ENCODE measurements around the gene LAMA1. TPM values are rescaled to one million over a fixed set of nuclear protein-coding genes. Genes with fewer than 3 reads are reported as not detected.

Gene LAMA1
- polyA plus RNA-seq, 1 donor from 2014 or later, result 10.3 TPM

DNA sequence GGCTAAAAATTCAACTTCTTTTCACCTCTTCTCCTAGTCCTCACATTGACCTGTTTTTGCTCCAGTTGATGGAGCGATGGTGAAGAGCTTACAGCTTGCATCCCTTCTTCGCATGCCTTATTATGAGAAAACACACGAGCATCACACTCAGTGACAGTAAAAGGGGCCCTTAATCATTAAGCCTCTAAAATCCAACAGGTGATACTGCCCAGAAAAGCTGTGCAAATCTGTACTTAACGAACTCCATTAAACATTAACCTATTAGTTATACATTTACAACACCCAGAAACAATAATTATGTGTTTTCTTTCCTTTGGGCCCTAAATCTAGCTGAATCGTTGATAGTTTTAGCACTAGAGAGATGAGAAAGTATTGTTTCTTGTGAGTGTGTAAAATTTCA lies 54.8 kb downstream of the LAMA1 start:
- Histone ChIP-seq H3K9me3 (ENCODE audit: low read length) (no peaks in the 10 kb centered on the region), H3K4me3 (ENCODE audit: low read length) (no peak overlapping the region), H3K9ac (ENCODE audit: low read length) (no peak overlapping the region), H4K20me1 (ENCODE audit: insufficient read depth) (no peaks in the 10 kb centered on the region), H3K9me2 (ENCODE audit: insufficient read depth, low read length) (no peaks in the 10 kb centered on the region), H3K36me3 (ENCODE audit: insufficient read depth, low read length) (no peaks in the 10 kb centered on the region), H2AFZ (ENCODE audit: low read depth, low read length) (no peak overlapping the region), H3K27me3 (ENCODE audit: insufficient read depth, low read depth, low read length) (no peaks in the 10 kb centered on the region), H3F3A (ENCODE audit: insufficient read depth, low read length, poor library complexity, severe bottlenecking) (no peaks in the 10 kb centered on the region), H3K4me2 (ENCODE audit: low read length) (no peak overlapping the region), H3K79me2 (replicated peaks; ENCODE audit: insufficient read depth, low read length) (no peaks in the 10 kb centered on the region), H3K27ac (ENCODE audit: low read length) (no peak overlapping the region)
- TF ChIP-seq TAF1 (IDR thresholded peaks at IDR 0.05; ENCODE audit: low read depth) (no peak), EP300 (conservative IDR thresholded peaks at IDR 0.05; ENCODE audit: poor library complexity, severe bottlenecking) (no peak), RAD21 (conservative IDR thresholded peaks at IDR 0.05) (no peak), POLR2AphosphoS5 (IDR thresholded peaks at IDR 0.05) (no peak), MXI1 (conservative IDR thresholded peaks at IDR 0.05; ENCODE audit: poor library complexity, severe bottlenecking) (no peak)

GRCh38 chr18:7062236-7062635 lies 55.4 kb downstream of the LAMA1 start:
- Histone ChIP-seq H3K79me2 (replicated peaks; ENCODE audit: insufficient read depth, low read length) (no peaks in the 10 kb centered on the region), H3K36me3 (ENCODE audit: insufficient read depth, low read length) (no peaks in the 10 kb centered on the region), H3K27ac (ENCODE audit: low read length) (no peak overlapping the region), H3K4me2 (ENCODE audit: low read length) (no peak overlapping the region), H3K9me3 (ENCODE audit: low read length) (no peaks in the 10 kb centered on the region), H3K9ac (ENCODE audit: low read length) (no peak overlapping the region), H2AFZ (ENCODE audit: low read depth, low read length) (no peak overlapping the region), H3K27me3 (ENCODE audit: insufficient read depth, low read depth, low read length) (no peaks in the 10 kb centered on the region), H3K9me2 (ENCODE audit: insufficient read depth, low read length) (no peaks in the 10 kb centered on the region), H4K20me1 (ENCODE audit: insufficient read depth) (no peaks in the 10 kb centered on the region), H3F3A (ENCODE audit: insufficient read depth, low read length, poor library complexity, severe bottlenecking) (no peaks in the 10 kb centered on the region), H3K4me3 (ENCODE audit: low read length) (no peak overlapping the region)
- TF ChIP-seq MXI1 (conservative IDR thresholded peaks at IDR 0.05; ENCODE audit: poor library complexity, severe bottlenecking) (no peak), RAD21 (conservative IDR thresholded peaks at IDR 0.05) (no peak), EP300 (conservative IDR thresholded peaks at IDR 0.05; ENCODE audit: poor library complexity, severe bottlenecking) (no peak), EZH2 (IDR thresholded peaks at IDR 0.05; ENCODE audit: borderline replicate concordance, insufficient read depth, low read length, poor library complexity, severe bottlenecking) (no peak), TAF1 (IDR thresholded peaks at IDR 0.05; ENCODE audit: low read depth) (no peak), POLR2AphosphoS5 (IDR thresholded peaks at IDR 0.05) (no peak), SMC3 (conservative IDR thresholded peaks at IDR 0.05; ENCODE audit: poor library complexity) (no peak)
- TF ChIP-seq, protein P1, sequence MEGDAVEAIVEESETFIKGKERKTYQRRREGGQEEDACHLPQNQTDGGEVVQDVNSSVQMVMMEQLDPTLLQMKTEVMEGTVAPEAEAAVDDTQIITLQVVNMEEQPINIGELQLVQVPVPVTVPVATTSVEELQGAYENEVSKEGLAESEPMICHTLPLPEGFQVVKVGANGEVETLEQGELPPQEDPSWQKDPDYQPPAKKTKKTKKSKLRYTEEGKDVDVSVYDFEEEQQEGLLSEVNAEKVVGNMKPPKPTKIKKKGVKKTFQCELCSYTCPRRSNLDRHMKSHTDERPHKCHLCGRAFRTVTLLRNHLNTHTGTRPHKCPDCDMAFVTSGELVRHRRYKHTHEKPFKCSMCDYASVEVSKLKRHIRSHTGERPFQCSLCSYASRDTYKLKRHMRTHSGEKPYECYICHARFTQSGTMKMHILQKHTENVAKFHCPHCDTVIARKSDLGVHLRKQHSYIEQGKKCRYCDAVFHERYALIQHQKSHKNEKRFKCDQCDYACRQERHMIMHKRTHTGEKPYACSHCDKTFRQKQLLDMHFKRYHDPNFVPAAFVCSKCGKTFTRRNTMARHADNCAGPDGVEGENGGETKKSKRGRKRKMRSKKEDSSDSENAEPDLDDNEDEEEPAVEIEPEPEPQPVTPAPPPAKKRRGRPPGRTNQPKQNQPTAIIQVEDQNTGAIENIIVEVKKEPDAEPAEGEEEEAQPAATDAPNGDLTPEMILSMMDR (IDR thresholded peaks at IDR 0.05; ENCODE audit: poor library complexity, severe bottlenecking), result no peak
- TF ChIP-seq, protein P2, sequence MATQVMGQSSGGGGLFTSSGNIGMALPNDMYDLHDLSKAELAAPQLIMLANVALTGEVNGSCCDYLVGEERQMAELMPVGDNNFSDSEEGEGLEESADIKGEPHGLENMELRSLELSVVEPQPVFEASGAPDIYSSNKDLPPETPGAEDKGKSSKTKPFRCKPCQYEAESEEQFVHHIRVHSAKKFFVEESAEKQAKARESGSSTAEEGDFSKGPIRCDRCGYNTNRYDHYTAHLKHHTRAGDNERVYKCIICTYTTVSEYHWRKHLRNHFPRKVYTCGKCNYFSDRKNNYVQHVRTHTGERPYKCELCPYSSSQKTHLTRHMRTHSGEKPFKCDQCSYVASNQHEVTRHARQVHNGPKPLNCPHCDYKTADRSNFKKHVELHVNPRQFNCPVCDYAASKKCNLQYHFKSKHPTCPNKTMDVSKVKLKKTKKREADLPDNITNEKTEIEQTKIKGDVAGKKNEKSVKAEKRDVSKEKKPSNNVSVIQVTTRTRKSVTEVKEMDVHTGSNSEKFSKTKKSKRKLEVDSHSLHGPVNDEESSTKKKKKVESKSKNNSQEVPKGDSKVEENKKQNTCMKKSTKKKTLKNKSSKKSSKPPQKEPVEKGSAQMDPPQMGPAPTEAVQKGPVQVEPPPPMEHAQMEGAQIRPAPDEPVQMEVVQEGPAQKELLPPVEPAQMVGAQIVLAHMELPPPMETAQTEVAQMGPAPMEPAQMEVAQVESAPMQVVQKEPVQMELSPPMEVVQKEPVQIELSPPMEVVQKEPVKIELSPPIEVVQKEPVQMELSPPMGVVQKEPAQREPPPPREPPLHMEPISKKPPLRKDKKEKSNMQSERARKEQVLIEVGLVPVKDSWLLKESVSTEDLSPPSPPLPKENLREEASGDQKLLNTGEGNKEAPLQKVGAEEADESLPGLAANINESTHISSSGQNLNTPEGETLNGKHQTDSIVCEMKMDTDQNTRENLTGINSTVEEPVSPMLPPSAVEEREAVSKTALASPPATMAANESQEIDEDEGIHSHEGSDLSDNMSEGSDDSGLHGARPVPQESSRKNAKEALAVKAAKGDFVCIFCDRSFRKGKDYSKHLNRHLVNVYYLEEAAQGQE (IDR thresholded peaks at IDR 0.05; ENCODE audit: borderline replicate concordance), result no peak

All from neural cell (in vitro differentiated cells).